GM18526 (cell line): ENCODE measurements around the gene PRICKLE2.

Experiments
- POLR2A ChIP-seq: IDR thresholded peaks from 3 replicates; pipeline ENCODE4 v1.6.1; 2011; ENCODE audit not compliant: insufficient read length; ENCODE audit errors: extremely low read depth

The PRICKLE2 gene

DNA sequence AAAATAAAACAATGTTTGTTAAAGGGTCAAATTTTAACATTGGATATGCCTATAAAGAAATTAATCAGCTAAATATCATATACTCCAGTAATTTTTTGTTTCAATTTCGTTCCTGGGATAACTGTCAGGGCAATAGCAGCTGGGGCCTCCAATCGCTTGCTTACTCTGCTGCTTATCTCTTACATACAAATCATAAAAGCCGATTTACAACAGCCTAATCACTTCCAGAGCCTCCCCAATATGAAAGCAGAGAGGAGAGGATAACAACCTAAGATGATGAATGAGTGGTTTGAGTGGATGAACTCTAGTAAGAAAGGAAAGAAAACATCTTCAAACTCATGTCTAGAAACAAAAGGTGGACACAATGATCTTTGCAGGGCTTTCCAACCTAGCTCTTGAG is 121.3 kb downstream of the PRICKLE2 start:
- no peak for TF ChIP-seq POLR2A

DNA sequence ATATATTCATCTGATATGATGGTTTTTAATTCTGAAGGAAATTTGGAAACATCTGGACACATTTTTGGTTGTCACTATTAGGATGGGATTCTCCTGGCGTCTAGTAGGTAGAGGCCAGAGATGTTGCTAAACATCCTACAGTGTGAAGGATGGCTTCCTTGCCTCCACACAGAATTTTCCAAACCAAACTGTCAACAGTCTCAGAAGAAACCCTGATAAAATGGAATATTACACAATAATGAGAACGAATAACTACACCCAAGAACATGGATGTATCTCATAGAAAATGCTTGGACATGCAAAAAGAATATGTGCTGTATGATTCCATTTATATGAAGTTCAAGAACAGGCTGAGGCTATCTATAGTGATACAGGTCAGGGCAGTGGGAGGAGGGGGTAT is 122.1 kb downstream of the PRICKLE2 start:
- no peak for TF ChIP-seq POLR2A

DNA sequence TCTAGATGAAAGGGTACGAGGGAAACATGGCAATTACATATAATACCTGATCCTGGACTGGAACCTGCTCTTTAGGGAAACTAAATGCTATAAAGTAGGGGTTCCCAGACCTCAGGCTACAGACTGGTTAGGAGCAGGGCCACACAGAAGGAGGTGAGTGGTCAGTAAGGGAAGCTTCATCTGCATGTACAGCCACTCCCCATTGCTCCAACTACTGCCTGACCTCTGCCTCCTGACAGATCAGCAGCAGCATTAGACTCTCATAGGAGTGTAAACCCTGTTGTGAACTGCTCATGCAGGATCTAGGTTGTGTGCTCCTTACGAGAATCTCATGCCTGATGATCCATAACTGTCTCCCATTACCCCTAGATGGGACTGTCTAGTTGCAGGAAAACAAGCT is 123.1 kb downstream of the PRICKLE2 start:
- no peak for TF ChIP-seq POLR2A

DNA sequence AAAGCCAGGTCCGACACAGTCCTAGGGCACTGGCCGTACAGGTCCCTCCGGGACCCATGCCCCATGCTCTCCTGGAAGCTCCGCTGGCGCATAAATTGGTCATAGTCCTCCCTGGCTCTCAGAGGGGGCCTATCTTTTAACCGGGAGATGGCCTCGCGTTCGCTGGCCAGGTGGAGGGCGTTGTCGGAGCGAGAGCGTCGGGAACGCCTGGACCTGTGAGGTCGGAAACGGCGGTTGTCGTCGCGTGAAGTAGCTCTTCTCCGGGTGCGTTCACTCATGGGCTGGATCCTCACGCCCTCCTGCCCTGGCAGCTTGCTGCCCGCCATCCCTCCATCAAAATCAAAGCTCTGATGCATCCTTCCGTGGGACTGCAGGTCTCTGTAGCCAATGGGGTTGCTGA is 126.0 kb downstream of the PRICKLE2 start:
- TF ChIP-seq POLR2A: no peak

DNA sequence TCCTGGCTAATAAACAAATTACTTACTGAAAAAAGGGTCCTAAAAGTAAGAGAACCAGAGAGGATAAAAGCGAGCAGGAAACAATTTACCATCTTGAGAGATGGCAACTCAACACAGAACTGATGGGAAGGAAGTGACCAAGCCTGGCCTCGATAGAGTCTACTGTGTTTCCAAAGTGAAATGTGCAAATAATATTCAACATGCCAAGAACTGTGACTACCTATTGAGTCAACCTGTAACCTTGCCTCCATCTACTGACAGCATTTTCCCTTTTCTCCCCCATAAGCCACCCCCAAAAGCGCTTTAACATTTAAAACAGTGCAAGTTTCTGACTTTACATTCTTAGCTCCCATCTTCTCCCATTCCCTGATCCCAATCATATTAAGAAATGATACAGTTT is 126.6 kb downstream of the PRICKLE2 start:
- TF ChIP-seq POLR2A: no peak

DNA sequence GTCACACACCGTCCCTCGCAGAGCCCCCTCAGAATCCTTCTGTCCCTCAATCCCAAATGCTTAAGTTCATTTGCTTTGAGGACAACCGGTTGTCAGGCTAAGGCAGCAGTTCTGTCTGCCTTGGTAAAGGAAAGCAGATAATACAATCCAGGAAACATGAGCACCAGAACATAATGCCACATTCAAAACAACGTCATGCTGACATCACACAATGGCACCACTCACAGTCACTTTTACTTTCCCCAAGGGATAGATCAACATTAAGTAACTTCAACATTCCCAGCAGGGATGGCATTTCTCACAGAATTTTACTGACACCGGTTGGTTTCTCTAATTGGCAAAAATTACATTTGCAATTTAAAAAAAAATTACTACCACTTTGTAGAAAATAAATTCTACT is 127.3 kb downstream of the PRICKLE2 start:
- no peak for TF ChIP-seq POLR2A

DNA sequence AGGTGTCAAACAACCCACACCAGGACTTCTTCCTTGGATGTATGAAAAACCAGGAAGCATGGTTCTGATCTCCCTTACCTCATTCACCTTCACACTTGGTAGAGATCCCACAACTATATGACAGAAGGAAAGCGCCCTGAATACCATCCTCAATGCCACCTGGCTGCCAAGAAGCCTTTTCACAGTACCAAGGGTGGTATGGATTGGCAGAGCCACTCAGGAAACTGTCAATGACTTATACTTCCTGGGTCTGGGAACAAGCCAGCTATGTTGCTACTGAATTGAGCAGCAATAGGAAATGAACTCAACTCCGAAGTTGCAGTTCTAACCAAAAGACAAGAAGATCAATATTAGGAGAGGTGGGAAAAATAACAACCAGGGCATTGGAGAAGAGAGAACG is 129.5 kb downstream of the PRICKLE2 start:
- no peak for TF ChIP-seq POLR2A

DNA sequence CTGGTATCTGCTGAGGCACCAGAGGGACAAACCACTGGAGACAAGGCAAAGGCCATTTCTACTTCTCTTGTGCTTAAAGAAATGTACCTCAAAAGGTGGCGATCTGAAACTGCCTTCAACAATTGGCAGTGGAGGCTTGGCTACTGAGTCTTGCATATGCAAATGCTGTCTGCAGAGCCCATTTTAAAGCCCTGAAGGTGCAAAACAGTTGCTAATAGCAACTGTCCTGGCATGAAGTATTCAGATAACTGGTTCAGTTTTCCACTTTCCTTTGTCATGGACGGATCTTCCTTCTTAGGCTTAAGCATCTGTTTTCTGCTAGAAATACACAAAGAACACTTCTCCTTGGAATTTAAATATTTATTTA is 130.6 kb downstream of the PRICKLE2 start:
- no peak for TF ChIP-seq POLR2A

DNA sequence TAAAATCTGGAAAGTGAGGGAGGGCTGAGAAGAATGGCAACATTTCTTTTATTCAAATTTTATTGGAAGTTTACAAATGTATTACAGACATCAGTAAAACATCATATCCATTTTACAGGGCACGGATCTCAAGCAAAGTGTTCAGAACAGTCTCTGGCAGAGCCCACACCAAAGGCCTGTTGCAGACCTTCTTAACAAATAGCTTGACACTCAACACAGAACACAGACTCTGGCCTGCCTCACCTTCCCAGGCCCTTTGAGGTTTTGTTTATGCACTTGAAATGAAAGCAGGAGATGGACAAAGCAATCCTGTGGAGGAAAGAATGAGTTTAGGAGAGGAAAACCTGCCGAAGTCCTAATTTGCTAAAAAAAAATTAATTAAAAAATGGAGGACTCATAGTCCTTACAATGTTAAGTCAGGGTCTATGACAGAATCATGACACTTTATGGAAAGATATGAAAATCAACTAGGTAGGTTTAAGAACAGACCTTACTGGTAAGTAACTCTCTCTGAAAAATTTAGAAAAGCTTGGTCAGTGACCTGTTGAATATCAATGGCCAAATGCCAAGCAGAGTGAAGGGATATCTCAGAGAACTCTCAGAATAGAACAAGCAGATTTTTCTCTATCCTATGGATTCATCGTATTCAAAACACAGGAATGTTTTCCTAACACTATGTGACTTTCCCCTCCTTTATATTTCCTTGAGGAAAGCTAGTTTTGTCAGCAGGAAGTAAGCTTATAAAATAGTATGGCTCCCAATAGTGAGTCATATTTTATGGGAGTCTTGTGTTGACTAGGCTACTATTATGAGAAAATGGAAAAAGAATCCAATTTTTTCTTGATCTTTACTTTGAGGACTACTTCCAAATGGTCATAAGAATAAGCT is 131.2 kb downstream of the PRICKLE2 start:
- TF ChIP-seq POLR2A: no peak

DNA sequence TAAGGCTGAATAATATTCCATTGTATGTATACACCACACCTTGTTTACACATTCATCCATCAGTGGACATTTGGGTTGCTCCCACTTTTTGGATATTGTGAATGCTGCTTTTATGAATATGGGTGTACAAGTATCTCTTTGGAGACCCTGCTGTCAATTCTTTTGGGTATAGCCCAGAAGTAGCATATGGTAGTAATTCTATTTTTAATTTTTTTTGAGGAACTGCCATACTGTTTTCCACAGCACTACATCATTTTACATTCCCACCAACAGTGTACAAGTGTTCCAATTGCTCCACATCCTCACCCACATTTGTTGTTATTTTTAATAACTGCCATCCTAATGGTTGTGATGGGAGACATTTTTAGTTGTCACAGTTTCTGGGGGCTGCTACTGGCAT is 132.1 kb downstream of the PRICKLE2 start:
- TF ChIP-seq POLR2A: no peak

DNA sequence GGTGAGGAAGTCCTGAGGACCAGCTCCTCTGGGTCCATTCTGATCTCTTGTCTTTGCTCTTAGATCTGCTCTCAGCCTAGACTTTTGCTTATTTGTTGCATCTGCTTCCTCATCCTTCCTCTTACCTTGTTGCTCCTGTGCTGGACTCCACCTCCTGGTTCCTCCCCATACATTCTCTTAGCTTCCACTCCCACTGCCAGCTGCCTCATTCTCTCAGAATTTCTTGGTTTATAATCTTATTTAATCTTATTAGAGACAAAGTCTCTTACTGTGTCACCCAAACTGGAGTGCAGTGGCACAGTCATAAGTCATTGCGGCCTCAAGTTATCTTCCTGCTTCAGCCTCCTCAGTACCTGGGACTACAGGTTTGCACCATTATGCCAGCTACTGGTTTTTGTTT is 133.8 kb downstream of the PRICKLE2 start:
- no peak for TF ChIP-seq POLR2A

DNA sequence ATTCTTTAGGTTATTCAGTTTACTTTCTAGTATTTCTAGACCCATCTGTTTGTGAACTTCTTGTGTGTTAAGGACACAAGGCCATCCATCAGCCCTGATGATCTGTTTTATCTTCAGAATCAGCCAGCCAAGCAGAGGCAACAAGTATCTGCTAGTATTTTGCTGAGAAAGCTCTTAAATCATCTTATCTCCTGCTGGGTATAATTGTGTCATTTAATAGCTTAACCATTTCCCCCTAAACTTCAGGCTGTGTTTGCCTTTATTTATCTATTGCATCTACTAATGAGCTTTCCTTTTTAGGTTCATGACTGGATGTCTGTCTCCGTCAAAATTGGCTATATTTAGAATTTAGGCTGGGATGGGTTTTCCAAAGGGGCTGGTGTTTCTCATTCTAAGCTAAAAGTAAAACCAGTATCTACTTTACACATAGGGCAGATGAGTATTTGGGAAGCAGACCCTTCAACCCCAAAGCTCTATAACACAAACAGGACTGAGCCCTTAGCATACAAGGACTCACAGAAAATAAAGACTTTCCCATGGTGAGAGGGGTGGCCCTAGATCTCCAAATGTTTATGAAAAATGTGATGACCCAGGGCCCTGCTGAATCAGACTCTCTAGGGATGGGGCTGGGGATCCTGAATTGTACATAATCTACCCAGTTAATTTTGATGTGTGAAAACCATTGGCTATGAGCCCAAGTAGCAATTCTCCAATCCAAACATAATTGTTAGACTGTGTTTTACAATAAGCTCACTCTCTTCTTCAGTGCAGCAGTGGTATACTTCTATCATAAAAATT is 136.7 kb downstream of the PRICKLE2 start:
- TF ChIP-seq POLR2A: no peak

DNA sequence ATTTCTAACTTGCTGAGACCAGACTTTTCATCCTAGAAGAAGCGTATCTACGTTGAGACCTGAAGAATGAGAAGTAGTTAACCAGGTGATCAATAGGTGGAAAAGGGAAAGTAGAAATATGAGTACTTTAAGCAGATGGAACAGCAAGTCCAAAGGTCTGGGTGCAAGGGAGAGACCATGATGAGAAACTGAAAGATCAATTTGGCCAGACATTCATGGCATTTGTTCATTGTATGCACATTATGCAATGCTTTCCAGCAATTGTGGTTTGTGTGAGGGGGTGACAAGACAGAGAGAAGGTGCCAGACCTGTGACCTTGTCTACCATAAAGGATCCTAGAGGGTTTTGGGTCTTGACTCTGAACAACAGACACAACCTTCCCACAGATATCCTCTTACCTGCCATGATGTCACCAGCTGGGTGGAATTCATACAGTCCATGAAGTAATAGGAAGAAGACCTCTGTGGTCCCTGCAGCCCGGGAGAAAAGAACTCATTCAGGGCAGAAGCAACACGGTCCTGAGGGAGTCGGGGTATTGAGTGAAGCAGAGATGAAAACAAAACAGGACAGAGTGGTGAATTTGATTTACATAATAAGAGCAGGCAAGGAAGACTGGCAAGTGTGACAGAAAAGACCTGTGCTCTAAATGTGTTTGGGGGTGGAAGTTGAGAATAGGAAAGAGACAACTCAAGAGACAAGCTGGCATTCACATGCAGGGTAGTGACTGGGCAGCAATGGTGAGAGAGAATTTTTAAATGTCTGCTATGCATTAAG is 138.6 kb downstream of the PRICKLE2 start:
- TF ChIP-seq POLR2A: no peak

DNA sequence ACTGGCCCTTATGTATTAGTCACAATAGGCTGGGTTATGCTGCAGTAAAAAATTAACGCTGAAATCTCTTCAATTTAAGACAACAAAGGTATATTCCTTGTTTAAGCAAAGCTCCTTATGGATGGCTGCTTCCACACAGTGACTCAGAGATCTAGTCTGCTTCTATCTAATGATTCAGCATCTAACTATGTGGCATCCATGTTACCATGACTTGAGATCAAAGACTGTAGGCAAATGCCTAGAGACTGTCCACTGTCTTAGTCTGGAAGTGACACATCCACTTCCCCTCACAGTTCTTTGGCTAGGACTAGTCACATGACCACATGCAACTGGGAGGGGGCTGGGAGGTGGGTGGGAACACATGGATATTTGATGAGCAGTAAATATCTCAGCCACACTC is 140.6 kb downstream of the PRICKLE2 start:
- TF ChIP-seq POLR2A: no peak

DNA sequence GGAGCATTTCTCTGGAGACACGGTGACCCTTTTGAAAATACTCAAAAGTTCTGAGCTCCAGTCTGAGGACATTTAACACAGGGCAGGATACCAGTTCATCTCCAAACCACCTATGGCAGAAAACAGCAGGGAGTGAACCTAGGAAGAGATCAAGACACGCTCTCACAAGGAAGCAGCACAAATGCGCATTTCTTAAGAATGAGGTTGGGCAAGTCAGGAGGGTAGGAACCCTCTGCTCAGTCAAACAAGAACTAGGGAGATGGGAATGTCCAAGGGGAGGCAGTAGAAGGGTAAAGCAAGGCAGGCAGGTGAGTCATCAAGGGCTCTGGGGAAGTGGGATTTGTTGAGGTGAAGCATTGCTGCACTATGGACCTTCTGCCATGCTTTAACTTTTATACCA is 141.7 kb downstream of the PRICKLE2 start:
- TF ChIP-seq POLR2A: no peak
